ENCODE measurements around the gene TLN1.

TLN1 gene

DNA sequence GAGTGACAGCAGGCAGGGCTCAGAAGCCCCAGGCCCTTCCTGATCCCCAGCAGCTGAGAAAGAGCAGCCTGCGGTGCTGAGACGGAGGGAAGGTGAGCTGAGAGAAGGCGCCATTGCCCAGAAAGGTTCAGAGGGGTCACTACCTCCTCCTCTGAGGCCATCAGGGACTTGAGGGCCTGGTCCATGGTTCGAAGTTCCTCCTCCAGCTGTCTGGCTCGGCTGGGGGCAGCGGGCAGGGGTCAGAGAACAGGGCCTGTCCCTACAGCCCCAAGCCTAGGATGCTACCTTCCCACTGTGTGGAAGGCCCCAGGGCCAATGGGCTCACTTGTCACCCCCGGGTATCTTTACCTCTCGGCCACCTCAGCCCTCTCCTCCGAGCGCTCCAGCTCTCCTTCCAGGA is 47.1 kb downstream of the TLN1 start:
- DNase-seq (ENCODE audit: low read depth), result no peak

DNA sequence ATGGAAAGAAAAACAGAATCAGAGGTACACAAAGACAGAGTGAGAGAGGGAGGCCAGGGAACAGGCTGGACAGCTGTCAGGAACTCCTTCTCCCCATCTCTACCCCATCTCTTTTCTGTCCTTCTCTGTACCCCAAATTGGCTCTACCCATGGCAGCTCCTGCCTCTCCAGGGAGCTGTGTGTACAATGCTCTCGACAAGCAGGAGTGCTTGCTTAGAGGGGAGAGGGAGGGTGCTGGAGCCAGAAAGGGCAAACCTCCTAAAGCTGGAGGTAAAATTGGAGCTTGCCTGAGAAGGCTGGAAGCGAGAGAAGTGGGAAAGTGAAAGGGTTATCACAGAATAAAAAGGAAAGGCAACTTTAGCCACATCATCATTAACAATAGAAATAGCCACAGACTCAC is 48.7 kb downstream of the TLN1 start:
- no peak for DNase-seq (ENCODE audit: low read depth)

DNA sequence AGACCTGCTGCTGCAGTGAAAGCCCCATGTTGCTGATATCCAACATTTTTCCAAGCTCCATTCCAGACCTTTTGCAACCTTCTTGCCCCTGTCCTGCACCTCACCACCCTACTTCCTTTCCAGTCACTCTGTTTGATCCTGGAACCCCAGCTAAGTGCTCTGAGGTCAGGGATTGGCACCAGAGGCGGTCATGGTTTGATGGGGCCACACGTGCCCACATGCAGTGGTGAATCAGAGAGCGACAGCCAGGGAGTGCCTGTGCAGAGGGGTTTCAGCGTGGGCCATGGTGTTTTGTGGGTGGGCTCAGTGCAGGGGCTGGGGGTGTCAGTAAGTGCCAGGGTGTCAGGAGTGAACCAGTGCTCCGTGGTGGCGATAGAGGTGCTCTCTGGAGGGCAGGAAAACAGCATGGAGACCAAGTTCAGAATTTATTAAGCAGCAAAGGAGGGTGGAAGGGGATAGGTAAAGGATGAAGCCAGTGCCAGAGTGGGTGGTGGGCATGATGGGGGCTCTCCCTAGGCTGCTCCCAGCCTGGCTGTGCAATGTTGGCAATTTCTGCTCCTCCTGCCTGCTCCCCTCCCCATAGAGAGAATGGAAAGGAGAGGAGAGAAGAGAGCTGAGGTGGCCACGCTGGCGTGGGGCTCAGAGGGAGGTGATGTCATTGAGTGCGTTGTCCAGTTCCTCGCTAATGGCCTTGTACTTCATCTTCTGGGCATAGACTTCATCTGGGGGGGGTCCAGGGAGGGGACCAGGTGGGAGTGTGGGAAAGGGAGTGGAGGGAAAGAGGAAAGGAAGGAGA is 49.3 kb downstream of the TLN1 start:
- DNase-seq (ENCODE audit: low read depth), result no peak

DNA sequence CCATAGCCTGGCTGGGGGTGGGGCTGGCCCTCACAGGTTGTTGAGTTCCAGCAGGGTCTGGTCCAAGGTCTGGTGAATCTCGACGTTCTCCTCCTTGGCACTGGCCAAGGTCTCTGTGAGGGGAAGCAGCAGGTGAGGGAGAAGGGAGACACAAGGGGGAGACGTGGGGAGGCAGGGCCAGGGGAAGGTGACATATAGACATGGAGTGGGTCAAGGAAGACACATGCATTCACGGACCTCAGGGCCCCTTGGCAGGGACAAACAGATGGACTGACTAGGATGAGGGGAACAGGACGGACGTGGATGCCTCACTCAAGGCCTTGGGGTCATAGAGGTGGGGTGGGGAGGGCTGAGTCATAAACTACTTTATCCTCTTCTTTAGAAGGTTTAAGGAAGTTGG is 49.9 kb downstream of the TLN1 start:
- DNase-seq (ENCODE audit: low read depth), result no peak

DNA sequence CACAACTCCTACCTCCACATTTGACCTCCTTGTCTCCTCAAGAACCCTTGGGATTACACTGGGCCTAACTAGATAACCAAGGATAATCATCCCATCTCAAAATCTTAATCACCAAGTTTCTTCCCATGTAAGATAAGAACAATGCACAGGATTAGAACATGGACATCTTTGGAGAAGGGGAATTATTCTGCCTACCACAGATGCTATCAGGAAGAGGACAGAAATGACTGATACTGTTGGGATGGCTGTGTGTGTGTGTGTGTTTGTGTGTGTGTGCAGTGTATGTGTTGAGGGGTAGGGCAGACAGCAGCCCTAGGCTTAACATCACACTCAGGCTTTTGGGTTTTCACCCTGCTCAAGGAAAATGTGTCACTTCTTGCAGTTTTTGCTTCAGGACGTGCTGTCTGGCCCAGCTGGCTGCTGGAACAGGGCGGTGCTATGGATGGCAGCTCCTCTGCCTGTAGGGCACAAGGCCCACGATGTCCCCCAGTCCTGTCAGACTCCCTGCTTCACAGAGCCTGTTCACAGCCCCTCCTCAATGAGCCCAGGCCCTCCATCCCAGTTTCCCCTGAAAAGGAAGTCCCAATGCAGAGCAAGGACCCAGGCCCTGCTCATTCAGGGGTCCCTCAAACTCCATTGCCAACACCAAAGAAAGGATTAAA is 50.5 kb downstream of the TLN1 start:
- DNase-seq (ENCODE audit: low read depth), result no peak

DNA sequence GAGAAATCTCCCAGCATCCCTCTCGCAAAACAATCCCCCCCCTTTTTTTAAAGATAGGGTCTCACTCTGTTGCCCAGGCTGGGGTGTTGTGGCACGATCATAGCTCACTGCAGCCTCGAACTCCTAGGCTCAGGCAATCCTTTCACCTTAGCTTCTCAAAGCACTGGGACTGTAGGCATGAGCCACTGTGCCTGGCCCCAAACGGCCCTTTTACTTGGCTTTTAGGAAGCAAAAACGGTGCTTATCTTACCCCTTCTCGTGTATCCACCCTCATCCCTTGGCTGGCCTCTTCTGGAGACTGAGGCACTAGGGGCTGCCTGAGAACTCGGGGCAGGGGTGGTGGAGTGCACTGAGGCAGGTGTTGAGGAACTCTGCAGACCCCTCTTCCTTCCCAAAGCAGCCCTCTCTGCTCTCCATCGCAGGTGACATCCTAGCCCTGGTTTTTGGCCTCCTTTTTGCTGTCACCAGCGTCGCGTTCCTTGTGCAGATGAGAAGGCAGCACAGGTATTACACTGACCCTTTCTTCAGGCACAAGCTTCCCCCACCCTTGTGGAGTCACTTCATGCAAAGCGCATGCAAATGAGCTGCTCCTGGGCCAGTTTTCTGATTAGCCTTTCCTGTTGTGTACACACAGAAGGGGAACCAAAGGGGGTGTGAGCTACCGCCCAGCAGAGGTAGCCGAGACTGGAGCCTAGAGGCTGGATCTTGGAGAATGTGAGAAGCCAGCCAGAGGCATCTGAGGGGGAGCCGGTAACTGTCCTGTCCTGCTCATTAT is 51.5 kb downstream of the TLN1 start:
- no peak for DNase-seq (ENCODE audit: low read depth)

DNA sequence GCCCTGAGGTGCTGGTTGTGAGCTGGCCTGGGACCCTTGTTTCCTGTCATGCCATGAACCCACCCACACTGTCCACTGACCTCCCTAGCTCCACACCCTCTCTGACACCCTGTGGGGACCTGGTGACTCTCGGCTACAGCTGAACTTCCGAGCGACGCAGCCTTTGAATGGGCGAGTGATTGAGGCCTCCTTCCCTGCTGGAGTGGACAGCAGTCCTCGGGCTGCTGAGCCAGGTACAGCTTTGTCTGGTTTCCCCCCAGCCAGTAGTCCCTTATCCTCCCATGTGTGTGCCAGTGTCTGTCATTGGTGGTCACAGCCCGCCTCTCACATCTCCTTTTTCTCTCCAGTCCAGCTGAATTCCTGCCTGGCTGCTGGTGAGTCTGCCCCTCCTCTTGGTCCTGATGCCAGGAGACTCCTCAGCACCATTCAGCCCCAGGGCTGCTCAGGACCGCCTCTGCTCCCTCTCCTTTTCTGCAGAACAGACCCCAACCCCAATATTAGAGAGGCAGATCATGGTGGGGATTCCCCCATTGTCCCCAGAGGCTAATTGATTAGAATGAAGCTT is 52.1 kb downstream of the TLN1 start:
- DNase-seq (ENCODE audit: low read depth), result no peak

DNA sequence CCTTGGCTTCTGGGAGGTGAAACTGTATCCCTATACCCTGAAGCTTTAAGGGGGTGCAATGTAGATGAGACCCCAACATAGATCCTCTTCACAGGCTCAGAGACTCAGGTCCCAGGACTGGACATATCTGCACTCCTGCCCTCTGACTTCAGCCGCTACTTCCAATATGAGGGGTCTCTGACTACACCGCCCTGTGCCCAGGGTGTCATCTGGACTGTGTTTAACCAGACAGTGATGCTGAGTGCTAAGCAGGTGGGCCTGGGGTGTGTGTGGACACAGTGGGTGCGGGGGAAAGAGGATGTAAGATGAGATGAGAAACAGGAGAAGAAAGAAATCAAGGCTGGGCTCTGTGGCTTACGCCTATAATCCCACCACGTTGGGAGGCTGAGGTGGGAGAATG is 52.9 kb downstream of the TLN1 start:
- no peak for DNase-seq (ENCODE audit: low read depth)

DNA sequence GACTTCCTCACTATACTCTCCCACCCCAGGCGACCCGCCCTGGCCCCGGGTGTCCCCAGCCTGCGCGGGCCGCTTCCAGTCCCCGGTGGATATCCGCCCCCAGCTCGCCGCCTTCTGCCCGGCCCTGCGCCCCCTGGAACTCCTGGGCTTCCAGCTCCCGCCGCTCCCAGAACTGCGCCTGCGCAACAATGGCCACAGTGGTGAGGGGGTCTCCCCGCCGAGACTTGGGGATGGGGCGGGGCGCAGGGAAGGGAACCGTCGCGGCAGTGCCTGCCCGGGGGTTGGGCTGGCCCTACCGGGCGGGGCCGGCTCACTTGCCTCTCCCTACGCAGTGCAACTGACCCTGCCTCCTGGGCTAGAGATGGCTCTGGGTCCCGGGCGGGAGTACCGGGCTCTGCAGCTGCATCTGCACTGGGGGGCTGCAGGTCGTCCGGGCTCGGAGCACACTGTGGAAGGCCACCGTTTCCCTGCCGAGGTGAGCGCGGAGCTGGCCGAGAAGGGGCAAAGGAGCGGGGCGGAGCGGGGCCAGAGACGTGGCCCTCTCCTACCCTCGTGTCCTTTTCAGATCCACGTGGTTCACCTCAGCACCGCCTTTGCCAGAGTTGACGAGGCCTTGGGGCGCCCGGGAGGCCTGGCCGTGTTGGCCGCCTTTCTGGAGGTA is 56.1 kb downstream of the TLN1 start:
- peak; percentile 37 for DNase-seq (ENCODE audit: low read depth)

DNA sequence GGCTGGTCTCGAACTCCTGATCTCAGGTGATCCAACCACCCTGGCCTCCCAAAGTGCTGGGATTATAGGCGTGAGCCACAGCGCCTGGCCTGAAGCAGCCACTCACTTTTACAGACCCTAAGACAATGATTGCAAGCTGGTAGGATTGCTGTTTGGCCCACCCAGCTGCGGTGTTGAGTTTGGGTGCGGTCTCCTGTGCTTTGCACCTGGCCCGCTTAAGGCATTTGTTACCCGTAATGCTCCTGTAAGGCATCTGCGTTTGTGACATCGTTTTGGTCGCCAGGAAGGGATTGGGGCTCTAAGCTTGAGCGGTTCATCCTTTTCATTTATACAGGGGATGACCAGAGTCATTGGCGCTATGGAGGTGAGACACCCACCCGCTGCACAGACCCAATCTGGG is 56.8 kb downstream of the TLN1 start:
- no peak for DNase-seq (ENCODE audit: low read depth)

DNA sequence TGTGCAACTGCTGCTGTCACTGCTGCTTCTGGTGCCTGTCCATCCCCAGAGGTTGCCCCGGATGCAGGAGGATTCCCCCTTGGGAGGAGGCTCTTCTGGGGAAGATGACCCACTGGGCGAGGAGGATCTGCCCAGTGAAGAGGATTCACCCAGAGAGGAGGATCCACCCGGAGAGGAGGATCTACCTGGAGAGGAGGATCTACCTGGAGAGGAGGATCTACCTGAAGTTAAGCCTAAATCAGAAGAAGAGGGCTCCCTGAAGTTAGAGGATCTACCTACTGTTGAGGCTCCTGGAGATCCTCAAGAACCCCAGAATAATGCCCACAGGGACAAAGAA is 58.0 kb downstream of the TLN1 start:
- no peak for DNase-seq (ENCODE audit: low read depth)

DNA sequence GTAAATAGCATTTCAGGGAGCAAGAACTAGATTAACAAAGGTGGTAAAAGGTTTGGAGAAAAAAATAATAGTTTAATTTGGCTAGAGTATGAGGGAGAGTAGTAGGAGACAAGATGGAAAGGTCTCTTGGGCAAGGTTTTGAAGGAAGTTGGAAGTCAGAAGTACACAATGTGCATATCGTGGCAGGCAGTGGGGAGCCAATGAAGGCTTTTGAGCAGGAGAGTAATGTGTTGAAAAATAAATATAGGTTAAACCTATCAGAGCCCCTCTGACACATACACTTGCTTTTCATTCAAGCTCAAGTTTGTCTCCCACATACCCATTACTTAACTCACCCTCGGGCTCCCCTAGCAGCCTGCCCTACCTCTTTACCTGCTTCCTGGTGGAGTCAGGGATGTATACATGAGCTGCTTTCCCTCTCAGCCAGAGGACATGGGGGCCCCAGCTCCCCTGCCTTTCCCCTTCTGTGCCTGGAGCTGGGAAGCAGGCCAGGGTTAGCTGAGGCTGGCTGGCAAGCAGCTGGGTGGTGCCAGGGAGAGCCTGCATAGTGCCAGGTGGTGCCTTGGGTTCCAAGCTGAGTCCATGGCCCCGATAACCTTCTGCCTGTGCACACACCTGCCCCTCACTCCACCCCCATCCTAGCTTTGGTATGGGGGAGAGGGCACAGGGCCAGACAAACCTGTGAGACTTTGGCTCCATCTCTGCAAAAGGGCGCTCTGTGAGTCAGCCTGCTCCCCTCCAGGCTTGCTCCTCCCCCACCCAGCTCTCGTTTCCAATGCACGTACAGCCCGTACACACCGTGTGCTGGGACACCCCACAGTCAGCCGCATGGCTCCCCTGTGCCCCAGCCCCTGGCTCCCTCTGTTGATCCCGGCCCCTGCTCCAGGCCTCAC is 58.6 kb downstream of the TLN1 start, which contains the start of gene CA9:
TSS of gene CA9 (plus strand) at position 797 of the 893 bp plus-strand sequence. CDS start at position 829, 32 bp downstream.
- no peak for DNase-seq (ENCODE audit: low read depth)

DNA sequence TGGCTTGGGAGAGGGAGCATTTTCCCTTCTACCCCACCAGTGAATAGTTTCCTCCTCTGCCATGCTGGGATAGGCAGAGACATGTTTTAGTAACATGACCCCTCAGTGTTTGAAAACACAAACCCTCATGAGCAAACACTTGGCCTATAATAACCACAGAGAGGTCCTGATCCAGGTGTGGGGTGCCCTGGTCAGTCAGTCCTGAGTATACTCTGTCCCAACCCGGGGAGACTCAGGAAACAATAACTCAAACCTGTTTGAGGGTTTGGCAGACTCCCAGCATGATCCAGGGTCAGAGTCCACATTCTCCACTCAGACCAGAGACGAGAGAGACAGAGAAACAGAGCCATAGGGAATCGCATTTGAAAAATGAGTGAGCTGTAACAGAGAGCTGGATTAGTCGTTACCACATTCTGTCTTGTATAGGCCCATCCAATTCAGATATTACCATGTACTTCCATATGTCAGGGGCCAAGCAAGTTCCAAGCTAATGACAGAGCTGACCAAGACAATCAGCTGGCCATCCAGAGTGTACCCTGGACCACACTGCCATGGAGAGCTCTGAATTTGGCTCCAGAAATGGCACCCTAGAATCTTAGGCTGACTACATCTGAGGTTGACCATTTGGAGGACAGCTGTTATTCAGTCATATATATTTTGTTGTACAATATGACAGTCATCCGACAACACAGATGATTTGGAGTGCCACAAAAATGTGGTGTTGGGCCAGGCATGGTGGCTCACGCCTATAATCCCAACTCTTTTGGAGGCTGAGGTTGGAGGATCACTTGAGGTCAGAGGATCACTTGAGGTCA is 62.5 kb downstream of the TLN1 start:
- DNase-seq (ENCODE audit: low read depth), result no peak

DNA sequence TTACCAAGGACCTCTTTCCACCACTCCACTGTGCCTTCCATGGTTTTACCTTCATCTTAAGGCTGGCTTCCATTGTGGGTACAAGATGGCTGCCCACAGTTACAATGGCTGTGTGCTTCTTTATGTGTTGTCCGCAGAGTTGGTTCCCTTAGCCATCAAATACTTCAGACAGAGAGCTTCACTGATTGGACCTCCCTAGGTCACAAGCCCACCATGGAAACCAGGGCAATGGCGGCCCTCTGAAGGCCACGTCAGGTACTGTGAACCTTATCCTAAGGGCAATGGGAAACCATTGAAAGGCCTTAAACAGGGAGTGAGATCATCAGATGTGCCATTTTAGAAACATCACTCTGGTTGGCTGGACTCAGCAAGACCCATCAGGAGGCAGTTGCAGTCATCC is 64.1 kb downstream of the TLN1 start:
- no peak for DNase-seq (ENCODE audit: low read depth)

DNA sequence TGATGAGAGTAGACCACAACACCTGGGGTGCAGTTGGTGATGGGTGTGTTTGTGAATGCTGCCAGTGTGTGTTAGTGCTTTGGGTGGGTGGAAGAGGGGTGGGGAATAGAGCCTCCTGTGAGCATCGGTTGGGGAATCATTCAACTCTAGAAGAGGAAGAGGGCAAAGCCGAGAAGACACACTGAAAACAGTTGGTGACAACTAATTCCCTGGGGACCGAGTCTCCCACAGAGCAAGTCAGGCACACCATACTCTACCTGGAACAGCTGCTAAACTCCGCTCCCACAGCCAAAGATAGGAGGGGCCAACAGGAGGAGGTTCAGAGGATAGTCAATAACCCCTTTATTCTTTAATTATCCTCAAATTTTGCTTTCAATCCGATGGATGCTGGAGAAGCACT is 65.4 kb downstream of the TLN1 start:
- DNase-seq (ENCODE audit: low read depth), result no peak

DNA sequence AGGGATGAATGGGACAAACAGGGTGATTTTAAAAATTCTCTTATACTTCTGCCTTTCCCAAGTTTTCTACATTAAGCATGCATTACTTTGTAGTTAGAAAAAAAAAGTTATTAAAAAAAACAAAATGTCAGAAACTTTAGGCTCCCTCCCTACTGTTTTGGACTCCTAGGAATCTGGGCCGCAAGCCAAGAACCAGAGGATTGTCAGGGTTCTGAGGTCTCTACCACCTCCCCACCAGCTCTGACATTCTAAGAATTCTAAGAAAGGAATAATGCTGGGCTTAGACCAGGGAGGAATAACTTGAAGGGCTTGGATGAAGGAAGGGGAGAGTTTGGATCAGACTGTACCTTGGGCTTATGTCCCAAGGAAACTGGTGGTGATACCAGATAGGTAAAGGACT is 66.0 kb downstream of the TLN1 start:
- DNase-seq (ENCODE audit: low read depth), result no peak

DNA sequence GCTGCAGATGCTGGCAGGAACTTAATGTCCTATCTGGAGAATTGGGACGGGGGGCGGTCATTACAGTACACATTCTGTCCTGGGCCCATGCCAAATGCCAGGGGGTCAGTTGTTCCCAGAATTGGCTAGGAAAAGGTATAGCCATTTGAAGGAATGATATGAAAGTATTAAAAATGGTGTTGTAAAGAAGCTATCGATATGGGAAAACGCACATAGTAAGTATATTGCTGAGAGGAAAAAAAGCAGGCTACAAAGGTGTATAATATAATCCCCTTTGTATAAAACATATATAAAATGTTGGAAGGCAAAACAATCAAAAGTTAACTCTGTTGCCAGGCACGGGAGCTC is 66.5 kb downstream of the TLN1 start:
- no peak for DNase-seq (ENCODE audit: low read depth)

DNA sequence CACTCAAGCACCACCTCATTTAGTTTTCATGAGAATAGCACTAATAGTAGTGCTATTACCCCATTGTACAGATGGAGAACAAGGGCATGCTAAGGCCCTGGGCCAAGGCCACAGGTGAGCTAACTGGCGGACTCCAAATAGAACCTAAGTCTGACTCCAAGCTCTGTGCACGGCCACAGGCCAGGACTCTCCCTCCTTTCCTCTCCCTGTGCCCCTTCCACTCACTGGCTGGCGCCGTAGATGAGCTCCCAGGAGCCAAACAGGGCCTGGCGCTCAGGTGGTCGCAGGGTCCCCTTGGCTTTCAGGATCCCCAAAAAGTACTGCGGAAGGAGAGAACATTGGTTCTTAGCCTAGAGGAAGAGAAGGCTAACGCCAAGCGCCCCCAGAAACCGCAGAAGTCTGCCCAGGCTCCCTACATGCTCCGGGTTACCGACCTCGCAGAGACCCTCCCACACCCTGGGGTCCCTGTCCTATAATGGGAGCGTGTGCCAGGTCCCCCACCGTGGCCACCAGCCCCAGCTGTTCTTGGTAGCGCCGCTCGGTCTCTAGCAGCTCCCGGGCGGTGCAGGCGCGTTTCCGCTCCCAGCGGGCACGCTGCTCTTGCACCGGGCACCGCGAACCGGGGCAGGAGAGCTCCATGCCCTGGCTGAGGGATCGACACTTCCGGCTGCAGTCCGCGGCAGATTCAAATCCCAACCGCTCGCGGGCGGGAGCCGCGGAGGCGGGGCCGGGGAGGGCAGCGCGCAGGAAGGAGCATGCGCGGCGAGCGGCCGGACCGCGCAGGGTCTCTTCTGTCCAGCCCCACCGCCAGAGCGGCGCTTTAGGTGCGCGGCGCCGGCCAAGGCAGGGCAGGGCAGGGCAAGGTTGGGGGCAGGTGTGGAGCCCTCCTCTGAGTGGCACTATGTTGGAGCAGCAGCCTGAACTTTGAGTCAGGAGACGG is 67.2 kb downstream of the TLN1 start, which contains the start of gene ARHGEF39:
TSS of gene ARHGEF39 (minus strand) at position 665 of the 940 bp plus-strand sequence. CDS start at position 639, 26 bp downstream.
- peak; percentile 78 for DNase-seq (ENCODE audit: low read depth)

DNA sequence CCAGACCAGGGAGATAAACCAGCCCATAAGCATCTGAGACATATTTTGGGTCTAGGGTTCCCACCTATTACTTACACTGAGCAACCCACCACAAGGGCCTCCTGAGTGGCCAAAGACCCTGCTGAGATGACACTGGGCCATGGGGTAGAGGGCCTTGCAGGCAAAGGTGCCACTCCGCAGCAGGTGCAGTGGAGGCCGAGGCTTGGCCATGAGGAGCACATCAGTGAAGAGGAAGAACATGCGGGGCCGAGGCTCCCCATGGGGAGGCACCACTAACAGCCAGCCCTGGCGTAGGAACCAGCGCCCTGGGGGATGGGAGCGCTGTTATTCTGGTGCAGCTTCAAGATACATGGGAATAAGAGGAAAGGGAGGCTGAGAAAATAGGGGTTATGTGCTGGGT is 69.6 kb downstream of the TLN1 start:
- DNase-seq (ENCODE audit: low read depth), result no peak
